ENCODE results near the gene NFX1.
"Not testable (repeated sequence)": the region's sequence is repeated elsewhere in the genome, so short reads cannot be mapped to it uniquely, and the experiment has no call there.

NFX1 gene

GRCh38 chr9:33385979-33386640, 95.8 kb downstream of the NFX1 start:
- in situ Hi-C loops (cut with MboI; ENCODE audit: low sequenced_read_pairs): not testable (repeated sequence)

DNA sequence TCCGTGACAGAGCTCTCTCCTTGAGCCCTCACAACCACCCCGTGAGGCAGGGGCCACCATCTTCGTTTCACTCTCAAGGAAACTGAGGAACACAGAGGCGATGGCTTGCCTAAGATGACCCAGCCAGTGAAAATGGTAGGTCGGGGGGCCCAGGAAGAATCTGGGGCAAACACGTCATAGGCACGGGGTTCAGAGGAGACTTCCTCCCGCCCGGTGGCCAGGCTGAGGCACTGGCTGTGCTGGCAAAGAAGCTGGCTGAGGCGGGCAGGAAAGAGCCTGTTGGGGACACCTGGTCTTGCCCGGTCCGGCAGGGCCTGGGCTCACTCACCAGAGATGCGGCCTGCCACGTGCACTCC, 96.3 kb downstream of the NFX1 start:
- in situ Hi-C loops (cut with MboI; ENCODE audit: low sequenced_read_pairs): not testable (repeated sequence)

- in situ Hi-C loops (cut with MboI; ENCODE audit: low sequenced_read_pairs): not testable (repeated sequence)
Observed at GRCh38 chr9:33386998-33387397, 96.7 kb downstream of the NFX1 start.

- in situ Hi-C loops (cut with MboI; ENCODE audit: low sequenced_read_pairs): no loop called here
Observed at GRCh38 chr9:33388110-33388994, 98.0 kb downstream of the NFX1 start.

DNA sequence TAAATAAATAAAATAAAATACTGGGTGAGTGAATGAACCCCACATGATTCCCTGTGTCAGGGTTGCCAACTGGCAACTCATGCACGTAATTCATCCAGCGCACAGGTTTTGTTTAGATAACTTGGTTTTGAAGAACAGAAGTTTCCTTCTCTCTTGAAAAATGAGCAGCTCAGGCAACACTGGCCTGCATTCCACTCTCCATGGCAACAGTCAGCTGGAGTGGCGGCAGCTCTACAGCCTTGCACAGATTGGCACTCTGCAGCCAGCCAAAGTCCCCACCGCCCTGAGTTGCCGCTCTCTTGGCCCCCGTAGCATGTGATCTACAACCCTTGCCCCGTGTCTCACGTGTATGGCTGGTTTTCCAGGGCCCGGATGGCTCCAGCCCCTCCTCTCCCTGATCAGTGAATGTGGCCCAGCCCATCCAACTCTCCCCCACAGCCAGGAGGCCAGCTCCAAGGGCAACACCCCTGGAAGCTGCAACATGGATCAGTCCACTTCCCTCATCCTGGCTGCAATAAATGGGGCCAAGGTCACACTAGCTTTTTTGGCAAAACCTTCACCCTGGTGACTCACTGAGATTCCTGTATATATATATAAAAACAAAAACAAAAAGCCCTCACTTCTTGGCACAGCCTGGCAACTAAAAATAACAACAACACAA, 100.9 kb downstream of the NFX1 start:
- in situ Hi-C loops (cut with MboI; ENCODE audit: low sequenced_read_pairs): not testable (repeated sequence)

- in situ Hi-C loops (cut with MboI; ENCODE audit: low sequenced_read_pairs): not testable (repeated sequence)
Observed at GRCh38 chr9:33392591-33393021, 102.3 kb downstream of the NFX1 start.

GRCh38 chr9:33393581-33393980, 103.3 kb downstream of the NFX1 start:
- in situ Hi-C loops (cut with MboI; ENCODE audit: low sequenced_read_pairs): no loop called here

- in situ Hi-C loops (cut with MboI; ENCODE audit: low sequenced_read_pairs): not testable (repeated sequence)
Observed at GRCh38 chr9:33393986-33394385, 103.7 kb downstream of the NFX1 start.

DNA sequence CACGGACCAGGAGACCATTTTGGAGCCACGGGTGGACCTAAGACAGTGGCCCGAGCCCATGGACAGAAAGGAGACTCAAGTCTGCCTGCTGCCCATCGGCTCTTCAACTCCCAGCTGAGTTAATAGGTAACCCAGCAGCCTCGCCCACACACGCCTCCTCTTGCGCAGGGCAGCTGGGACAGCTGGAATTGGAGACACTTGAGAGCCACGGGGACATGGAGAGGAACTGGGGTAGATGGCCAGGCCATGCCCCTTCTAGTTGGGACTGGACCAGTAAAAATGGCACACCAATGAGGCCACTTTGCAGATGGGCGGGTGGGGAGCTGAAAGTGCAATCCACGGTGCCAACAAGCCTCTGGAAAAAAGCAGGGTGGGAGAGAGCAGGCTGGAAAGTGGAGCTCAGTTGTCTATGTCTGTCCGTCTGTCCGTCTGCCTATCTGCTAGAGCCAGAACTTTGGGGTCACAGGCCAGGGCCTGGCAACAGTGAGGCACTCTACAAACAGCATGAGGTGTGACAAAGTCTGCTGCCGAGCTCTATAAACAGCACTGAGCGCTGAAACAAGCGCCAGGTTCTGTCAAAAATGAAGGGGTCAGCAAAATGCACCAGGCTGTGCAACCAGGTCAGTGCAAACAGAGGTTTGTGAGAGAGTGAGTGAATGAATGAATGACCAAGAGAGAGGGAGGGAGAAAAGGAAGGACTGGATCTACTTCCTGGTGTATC, 105.0 kb downstream of the NFX1 start:
- in situ Hi-C loops (cut with MboI; ENCODE audit: low sequenced_read_pairs): not testable (repeated sequence)

DNA sequence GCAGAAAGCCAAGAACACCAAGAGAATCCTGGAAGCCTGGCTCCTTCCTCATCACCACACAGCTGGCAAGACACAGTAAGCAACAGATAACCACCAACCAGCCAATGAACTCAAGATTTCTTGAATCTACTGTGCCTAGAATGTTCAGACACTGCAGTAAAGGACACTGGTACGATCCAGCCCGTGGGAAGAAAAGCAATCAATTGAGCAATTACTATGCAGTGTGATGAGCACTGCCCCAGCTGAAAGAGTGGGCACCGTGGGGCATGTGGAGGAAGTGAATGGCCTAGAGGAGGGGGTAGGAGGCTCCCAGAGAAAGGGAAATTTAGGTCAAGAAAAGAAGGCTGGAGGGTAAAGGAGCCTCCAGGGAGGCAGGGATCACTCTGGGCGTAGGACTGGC, 107.5 kb downstream of the NFX1 start:
- in situ Hi-C loops (cut with MboI; ENCODE audit: low sequenced_read_pairs): not testable (repeated sequence)

DNA sequence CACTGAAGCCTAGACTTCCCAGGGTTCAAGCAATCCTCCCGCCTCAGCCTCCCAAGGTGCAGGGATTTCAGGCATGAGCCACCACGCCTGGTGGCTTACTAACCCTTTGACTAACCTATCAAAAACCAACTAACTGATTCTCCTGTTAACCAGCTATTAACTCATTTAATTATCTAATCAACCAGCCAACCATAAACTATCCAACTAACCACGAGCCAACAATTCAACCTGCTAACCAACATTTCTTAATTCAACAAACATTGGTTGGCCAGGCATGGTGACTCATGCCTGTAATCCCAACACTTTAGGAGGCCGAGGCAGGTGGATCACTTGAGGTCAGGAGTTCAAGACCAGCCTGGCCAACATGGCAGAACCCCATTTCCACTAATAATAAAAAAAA, 108.7 kb downstream of the NFX1 start:
- in situ Hi-C loops (cut with MboI; ENCODE audit: low sequenced_read_pairs): not testable (repeated sequence)

DNA sequence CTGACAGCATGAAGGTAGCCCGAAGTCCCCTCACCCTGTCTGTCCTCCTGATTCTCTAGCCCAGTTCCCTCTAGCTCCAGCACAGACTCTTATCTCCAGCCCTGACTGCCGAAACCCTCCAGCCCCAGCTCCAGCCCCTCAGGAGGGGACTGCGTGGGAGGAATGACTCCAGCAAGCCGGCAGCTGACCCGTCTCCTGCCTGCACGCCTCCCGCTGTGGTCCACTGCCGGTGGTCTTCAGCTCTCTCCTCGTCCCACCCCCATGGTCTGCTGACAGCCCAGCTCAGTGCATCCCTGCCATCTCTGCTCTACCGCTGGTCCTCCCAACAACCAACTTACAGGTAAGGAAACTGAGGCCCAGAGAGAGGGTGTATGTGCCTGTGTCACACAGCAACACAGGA, 111.5 kb downstream of the NFX1 start:
- in situ Hi-C loops (cut with MboI; ENCODE audit: low sequenced_read_pairs): not testable (repeated sequence)

DNA sequence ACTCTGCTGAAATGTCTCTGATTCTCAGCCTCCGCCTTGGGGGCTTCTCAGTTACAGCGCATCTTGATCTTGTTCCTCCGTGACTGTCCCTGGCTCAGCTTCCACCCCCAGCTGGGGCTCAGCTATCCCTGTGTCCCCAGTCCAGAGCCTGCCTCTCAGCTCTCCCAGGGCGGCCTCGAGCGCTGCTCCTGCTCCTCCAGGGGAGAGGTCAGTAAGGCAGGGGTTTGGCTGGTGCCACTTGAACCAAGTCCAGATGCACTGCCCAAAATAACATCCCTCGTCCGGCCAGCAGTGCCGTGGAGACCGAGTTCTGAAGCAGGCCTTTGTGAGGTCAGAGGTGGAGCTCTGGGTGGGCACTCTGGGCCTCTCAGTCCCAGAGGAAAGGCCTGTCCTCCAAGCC, 112.1 kb downstream of the NFX1 start, which contains the start of gene AQP7:
TSS of gene AQP7 (minus strand) at position 198 of the 400 bp plus-strand sequence. CDS start 1,306 bp downstream, outside the sequence.
- in situ Hi-C loops (cut with MboI; ENCODE audit: low sequenced_read_pairs): not testable (repeated sequence)

- in situ Hi-C loops (cut with MboI; ENCODE audit: low sequenced_read_pairs): no loop called here
Observed at GRCh38 chr9:33403941-33404787, 113.8 kb downstream of the NFX1 start.

DNA sequence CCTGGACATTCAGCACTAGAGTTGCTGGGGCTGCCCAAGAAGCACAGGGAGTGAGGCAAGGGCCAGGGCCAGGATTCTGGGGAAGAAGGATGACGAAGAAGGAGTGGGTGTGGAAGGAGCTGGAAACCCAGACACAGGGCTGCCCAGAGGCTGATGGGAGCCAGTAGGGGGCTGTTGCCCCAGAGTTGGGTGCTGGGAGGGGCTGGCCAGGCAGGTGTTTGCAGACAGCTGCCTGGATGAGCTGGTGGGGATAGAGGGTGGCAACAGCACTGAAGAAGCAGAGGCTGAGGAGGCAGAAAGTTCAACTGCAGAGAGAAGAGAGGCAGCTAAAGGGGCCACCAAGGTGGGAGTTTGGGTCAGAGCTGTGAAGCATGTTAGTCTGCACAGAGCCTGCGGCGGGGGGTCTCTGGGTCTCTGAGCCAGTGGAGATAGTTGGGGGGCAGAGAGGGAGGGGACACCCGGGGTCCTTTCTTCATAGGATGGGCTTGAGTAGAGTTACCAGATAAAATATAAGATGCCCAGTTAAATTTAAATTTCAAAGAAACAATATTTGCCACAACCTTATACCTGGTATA, 114.6 kb downstream of the NFX1 start:
- in situ Hi-C loops (cut with MboI; ENCODE audit: low sequenced_read_pairs): no loop called here

DNA sequence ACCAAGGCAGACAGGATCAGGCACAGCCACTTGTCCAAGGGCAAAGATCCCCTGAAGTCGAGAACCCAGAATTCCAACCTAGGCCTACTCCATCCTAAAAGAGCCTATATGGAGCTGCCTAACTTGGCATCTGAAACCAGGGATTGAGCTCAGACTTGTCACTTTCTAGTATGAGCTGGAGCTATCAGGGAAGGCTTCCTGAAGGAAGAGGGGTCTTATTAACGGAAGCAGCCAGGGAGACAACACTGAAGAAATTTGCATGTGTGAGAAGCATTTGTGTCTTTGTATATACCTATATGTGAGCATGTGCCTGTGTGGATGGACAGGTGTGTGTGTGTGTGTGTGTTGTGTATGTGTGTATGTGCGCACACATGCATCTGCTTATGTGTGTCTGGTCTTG, 116.7 kb downstream of the NFX1 start:
- in situ Hi-C loops (cut with MboI; ENCODE audit: low sequenced_read_pairs): no loop called here

- in situ Hi-C loops (cut with MboI; ENCODE audit: low sequenced_read_pairs): no loop called here
Observed at GRCh38 chr9:33408087-33408486, 117.8 kb downstream of the NFX1 start.

DNA sequence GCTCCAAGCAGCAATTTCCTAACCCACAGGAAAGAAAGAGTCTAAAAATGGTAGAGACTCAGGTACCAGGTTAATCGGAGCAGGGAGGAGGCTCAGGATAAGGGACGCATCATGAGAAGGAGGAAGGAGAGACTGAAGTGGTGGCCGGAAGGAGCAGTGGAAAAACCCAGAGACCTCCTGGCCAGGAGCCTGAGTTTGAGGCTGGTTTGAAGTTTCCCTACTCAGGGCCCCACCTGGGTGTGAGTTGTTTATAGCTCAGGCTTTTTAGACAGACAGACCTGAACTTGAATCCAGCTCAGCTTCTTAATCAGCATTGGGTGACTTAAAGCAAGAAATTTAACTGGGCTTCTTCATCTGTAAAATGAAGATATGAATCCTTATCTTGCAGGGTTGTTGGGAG, 124.0 kb downstream of the NFX1 start:
- in situ Hi-C loops (cut with MboI; ENCODE audit: low sequenced_read_pairs): no loop called here

- in situ Hi-C loops (cut with MboI; ENCODE audit: low sequenced_read_pairs): no loop called here
Observed at GRCh38 chr9:33414889-33415500, 124.7 kb downstream of the NFX1 start.

Data from HL-60/S4 treated with phorbol 12-myristate 13-acetate at 8.2 ng/mL for 4 days and 3 days (cell line).